DND-41 (cell line): ENCODE data around the gene CLMN.

Experiments
- EZH2 ChIP-seq: IDR thresholded peaks from 3 replicates; pipeline ENCODE4 v1.6.1; 2012; ENCODE audit warnings: borderline replicate concordance, low read depth, mild to moderate bottlenecking, moderate library complexity, low read length, inconsistent platforms; ENCODE audit not compliant: severe bottlenecking
- TF ChIP-seq, protein P1 (sequence below): IDR thresholded peaks from 2 replicates; pipeline ENCODE4 v1.5.1; 2012; ENCODE audit warnings: borderline replicate concordance, low read length, moderate library complexity, mild to moderate bottlenecking; ENCODE audit not compliant: poor library complexity, severe bottlenecking; ENCODE audit errors: extremely low read depth

DNA sequence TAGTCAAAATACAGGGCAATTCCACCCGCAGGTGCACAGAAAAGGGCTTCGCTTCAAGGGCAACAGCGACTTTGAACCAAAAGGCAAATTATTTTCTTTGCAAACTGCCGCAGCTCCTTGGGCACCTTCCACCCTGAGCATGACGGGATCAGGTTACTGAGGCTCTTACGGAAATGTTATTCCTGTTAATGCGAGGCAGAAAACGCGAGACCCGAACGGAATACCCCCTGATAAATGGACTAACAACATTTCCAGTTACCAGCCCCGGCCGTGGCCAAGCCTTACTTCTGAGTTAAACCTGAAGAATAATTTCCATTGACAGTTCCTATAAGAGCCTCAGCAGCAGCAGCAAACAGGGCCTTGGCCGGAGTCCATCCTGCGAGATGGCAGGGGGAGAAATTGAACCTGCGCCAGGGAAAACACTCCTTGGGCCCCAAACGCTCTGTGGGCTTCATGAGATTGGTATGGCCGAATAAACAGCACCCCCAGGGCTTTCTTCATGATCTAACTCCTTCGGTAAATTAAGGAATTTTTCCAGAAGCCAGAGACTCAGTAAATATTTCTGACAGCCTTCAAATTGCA is 92.3 kb downstream of the CLMN start:
- TF ChIP-seq, protein P1, sequence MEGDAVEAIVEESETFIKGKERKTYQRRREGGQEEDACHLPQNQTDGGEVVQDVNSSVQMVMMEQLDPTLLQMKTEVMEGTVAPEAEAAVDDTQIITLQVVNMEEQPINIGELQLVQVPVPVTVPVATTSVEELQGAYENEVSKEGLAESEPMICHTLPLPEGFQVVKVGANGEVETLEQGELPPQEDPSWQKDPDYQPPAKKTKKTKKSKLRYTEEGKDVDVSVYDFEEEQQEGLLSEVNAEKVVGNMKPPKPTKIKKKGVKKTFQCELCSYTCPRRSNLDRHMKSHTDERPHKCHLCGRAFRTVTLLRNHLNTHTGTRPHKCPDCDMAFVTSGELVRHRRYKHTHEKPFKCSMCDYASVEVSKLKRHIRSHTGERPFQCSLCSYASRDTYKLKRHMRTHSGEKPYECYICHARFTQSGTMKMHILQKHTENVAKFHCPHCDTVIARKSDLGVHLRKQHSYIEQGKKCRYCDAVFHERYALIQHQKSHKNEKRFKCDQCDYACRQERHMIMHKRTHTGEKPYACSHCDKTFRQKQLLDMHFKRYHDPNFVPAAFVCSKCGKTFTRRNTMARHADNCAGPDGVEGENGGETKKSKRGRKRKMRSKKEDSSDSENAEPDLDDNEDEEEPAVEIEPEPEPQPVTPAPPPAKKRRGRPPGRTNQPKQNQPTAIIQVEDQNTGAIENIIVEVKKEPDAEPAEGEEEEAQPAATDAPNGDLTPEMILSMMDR: no peak
- no peak for TF ChIP-seq EZH2
